ENCODE measurements around the gene AGAP5. TPM values are rescaled to one million over a fixed set of nuclear protein-coding genes. Genes with fewer than 3 reads are reported as not detected.
"Not testable (repeated sequence)": the region's sequence is repeated elsewhere in the genome, so short reads cannot be mapped to it uniquely, and the experiment has no call there.

The AGAP5 gene
- total RNA-seq, result 3.7 TPM
- polyA plus RNA-seq, result 9.0 TPM
- long read RNA-seq, donor 1, result 0 reads
- long read RNA-seq, donor 2, result 0 reads
- long read RNA-seq, donor 3, partial matches to known transcripts, result 0 of 1 reads
- long read RNA-seq, donor 3, other reads (novel, unspliced or antisense), result 0 of 1 reads
- long read RNA-seq, donor 4, result 0 reads
- long read RNA-seq, donor 5, partial matches to known transcripts, result 0 of 1 reads
- long read RNA-seq, donor 5, other reads (novel, unspliced or antisense), result 0 of 1 reads
- long read RNA-seq, donor 6, partial matches to known transcripts, result 0 of 3 reads
- long read RNA-seq, donor 6, other reads (novel, unspliced or antisense), result 0 of 3 reads
- long read RNA-seq, donor 7, result 0 reads
- long read RNA-seq, donor 8, result 0 reads
- long read RNA-seq, donor 9, partial matches to known transcripts, result 0 of 2 reads
- long read RNA-seq, donor 9, other reads (novel, unspliced or antisense), result 0 of 2 reads
- long read RNA-seq, donor 10, result 0 reads

DNA sequence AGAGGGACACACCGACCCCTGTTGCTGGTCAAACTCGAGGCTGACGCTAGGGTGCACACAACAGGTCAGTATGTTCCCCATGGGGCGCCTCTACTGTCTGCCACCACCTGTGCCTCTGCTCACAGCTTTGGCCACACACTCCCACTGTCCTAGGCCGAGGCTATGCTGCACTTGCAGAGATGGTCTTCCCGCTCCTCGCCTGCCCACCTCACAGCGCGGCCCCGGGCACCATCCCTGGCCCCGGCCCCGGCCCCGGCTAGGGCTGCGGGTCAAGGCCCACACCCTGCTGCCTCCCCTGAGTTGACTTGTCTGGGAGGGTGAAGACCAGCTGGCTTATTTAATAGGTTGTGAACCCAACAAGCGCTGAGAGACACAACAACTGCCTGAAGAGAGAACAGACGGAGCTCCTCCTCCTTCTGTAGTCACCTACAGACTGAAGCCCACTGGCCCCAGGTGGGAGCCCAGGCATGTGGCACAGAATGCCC lies at the start of gene AGAP5:
Gene AGAP5, minus strand, starts transcription at position 435 of the 485 bp plus-strand sequence. Its CDS starts 354 bp downstream, at position 81.
- not testable (repeated sequence) for DNase-seq (ENCODE audit: low read depth in 6 of 9, low spot score in 9 of 9); H3K27ac ChIP-seq (ENCODE audit: low read depth in 1 of 2, low read length in 1 of 2); H3K36me3 ChIP-seq (ENCODE audit: control insufficient read depth in 2 of 2, insufficient read depth in 2 of 2, low read length in 1 of 2); H3K4me3 ChIP-seq (ENCODE audit: low read length in 2 of 2); H3K27me3 ChIP-seq (ENCODE audit: control insufficient read depth in 2 of 2, insufficient read depth in 1 of 2, low read length in 1 of 2); H3K9me3 ChIP-seq (ENCODE audit: control insufficient read depth in 2 of 2, insufficient read depth in 1 of 2, low read length in 1 of 2); H3K4me1 ChIP-seq (ENCODE audit: control insufficient read depth in 2 of 2, insufficient read depth in 2 of 2, low read length in 2 of 2)
- 98% methylated on average over 16 of the region's 16 CpGs for WGBS

DNA sequence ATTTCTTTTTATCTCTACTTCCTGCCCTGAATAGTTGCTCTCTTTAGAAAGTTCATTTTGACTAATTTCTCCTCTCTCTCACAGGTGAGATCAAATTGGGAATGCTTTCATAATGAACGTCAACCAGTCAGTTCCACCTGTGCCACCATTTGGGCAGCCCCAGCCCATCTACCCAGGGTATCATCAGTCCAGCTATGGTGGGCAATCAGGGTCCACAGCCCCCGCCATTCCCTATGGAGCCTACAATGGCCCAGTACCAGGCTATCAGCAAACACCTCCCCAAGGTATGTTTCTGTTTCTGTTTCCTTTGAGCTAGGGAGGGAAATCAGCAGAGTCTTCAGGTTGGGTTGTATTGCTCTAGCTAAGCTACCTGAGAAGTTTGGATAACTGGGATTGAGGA lies 48.8 kb upstream of the AGAP5 start:
- WGBS, result over 99% methylated on average over 2 of the region's 2 CpGs
- Histone ChIP-seq H3K27ac (ENCODE audit: low read depth in 1 of 2, low read length in 1 of 2) (no peak overlapping the region), H3K4me1 (ENCODE audit: control insufficient read depth in 2 of 2, insufficient read depth in 2 of 2, low read length in 2 of 2) (peaks cover 13 to 18% of the 10 kb centered on the region in 2 donors), H3K9me3 (ENCODE audit: control insufficient read depth in 2 of 2, insufficient read depth in 1 of 2, low read length in 1 of 2) (no peaks in the 10 kb centered on the region), H3K36me3 (ENCODE audit: control insufficient read depth in 2 of 2, insufficient read depth in 2 of 2, low read length in 1 of 2) (peaks cover 35 to 45% of the 10 kb centered on the region in 2 donors), H3K4me3 (ENCODE audit: low read length in 2 of 2) (no peak overlapping the region), H3K27me3 (ENCODE audit: control insufficient read depth in 2 of 2, insufficient read depth in 1 of 2, low read length in 1 of 2) (no peaks in the 10 kb centered on the region)
- DNase-seq (ENCODE audit: low read depth in 6 of 9, low spot score in 9 of 9), result no peak

DNA sequence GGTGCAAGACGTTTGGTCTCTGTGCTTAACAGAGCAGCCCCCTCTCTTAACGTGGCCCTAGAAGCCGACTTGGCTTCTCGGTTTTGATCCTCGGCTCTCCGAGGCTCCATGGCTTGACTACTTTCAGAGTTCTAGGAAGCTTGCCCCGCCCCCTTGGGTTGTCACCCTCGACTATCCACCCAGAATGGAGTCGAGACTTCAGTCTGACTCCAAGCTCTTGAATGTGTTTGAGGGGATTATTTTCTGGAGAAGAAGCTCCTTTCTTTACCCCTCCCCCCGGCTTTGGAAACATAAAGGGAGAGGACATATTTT lies 46.7 kb upstream of the AGAP5 start:
- Histone ChIP-seq H3K4me1 (ENCODE audit: control insufficient read depth in 2 of 2, insufficient read depth in 2 of 2, low read length in 2 of 2) (peaks cover 13 to 18% of the 10 kb centered on the region in 2 donors), H3K27me3 (ENCODE audit: control insufficient read depth in 2 of 2, insufficient read depth in 1 of 2, low read length in 1 of 2) (no peaks in the 10 kb centered on the region), H3K36me3 (ENCODE audit: control insufficient read depth in 2 of 2, insufficient read depth in 2 of 2, low read length in 1 of 2) (peaks cover 27 to 32% of the 10 kb centered on the region in 2 donors), H3K27ac (ENCODE audit: low read depth in 1 of 2, low read length in 1 of 2) (peak overlapping the region; percentile 88 to 91), H3K4me3 (ENCODE audit: low read length in 2 of 2) (peak overlapping the region; percentile 86 to 96), H3K9me3 (ENCODE audit: control insufficient read depth in 2 of 2, insufficient read depth in 1 of 2, low read length in 1 of 2) (no peaks in the 10 kb centered on the region)
- DNase-seq (ENCODE audit: low read depth in 6 of 9, low spot score in 9 of 9), result peak in 1 of 9 donors; percentile 33
- WGBS, result under 1% methylated on average over 10 of the region's 10 CpGs

DNA sequence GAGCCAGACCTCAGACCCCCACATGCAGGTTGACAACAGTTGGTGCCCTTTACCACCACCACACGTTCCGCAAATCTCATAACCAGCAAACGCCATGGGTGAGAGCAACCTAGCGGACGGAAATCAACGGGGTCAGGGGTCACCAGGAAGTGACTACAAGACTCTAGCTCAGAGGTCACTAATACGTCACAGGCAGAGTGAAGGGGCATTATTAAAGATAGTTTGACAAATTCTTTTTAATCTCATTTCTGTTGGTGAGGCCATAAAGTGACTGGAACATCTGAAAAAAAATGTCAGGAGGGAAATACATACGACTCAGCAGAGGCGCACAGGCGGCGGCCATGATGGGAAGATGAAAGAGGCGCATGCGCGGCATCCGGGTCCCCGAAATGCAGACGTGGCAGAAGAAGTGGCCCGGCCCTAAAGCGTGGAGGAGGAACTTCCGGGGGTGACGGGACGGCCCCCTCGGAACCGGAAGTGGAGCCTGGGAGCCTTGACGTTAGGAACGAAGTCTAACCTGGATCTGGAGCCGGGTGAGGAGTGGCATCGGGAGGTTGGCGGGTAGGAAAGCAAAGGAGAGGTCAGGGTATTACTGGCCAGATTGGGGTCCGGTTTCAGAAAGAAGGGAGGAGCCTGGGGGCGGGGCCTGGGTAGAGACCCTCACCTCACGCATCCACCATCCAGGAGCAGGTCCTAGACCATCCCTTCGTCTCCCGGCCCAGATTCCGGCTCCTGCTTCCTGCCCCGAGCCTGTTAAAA lies 46.2 kb upstream of the AGAP5 start, which contains the start of gene SEC24C:
Gene SEC24C, plus strand, starts transcription at position 468 of the 759 bp plus-strand sequence. CDS start 2,461 bp downstream, outside the sequence.
- Histone ChIP-seq H3K4me1 (ENCODE audit: control insufficient read depth in 2 of 2, insufficient read depth in 2 of 2, low read length in 2 of 2) (peaks cover 13 to 18% of the 10 kb centered on the region in 2 donors), H3K9me3 (ENCODE audit: control insufficient read depth in 2 of 2, insufficient read depth in 1 of 2, low read length in 1 of 2) (no peaks in the 10 kb centered on the region), H3K4me3 (ENCODE audit: low read length in 2 of 2) (peak within 1 kb of the TSS; percentile 86 to 96), H3K27me3 (ENCODE audit: control insufficient read depth in 2 of 2, insufficient read depth in 1 of 2, low read length in 1 of 2) (no peaks in the 10 kb centered on the region), H3K27ac (ENCODE audit: low read depth in 1 of 2, low read length in 1 of 2) (peak within 1 kb of the TSS; percentile 88 to 91), H3K36me3 (ENCODE audit: control insufficient read depth in 2 of 2, insufficient read depth in 2 of 2, low read length in 1 of 2) (peaks cover 23 to 30% of the 10 kb centered on the region in 2 donors)
- WGBS, result 0% methylated on average over 36 of the region's 36 CpGs
- peak; percentile 91 to 99 (median 93) for DNase-seq (ENCODE audit: low read depth in 6 of 9, low spot score in 9 of 9)

DNA sequence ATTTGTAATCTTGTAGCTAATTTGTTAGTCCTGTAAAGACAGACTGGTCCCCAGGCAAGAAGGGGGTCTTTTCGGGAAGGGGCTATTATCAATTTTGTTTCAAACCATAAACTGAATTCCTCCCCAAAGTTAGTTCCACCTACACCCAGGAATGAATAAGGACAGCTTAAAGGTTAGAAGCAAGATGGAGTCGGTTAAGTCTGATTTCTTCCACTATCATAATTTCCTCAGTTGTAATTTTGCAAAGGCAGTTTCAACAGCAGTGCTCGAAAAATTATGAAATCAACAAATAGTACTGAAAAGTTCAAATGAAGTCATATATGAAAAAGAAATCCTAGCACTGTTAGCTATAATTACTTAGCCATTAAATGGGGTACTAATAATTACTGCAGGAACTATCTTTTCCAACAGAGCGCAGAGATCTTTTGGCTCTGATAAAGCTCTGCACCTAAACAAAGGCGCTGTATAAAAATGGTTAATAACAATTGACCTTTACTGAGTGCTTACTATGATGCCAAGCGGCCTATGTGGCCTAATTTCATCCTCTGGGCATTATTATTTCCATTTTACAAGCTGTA lies 45.5 kb upstream of the AGAP5 start:
- peak overlapping the region; percentile 86 to 96 for H3K4me3 ChIP-seq (ENCODE audit: low read length in 2 of 2)
- H3K27me3 ChIP-seq (ENCODE audit: control insufficient read depth in 2 of 2, insufficient read depth in 1 of 2, low read length in 1 of 2), result no peaks in the 10 kb centered on the region
- WGBS, result 56% methylated on average over 6 of the region's 6 CpGs
- no peak for DNase-seq (ENCODE audit: low read depth in 6 of 9, low spot score in 9 of 9)
- peak overlapping the region; percentile 88 to 91 for H3K27ac ChIP-seq (ENCODE audit: low read depth in 1 of 2, low read length in 1 of 2)
- peaks cover 13 to 18% of the 10 kb centered on the region in 2 donors for H3K4me1 ChIP-seq (ENCODE audit: control insufficient read depth in 2 of 2, insufficient read depth in 2 of 2, low read length in 2 of 2)
- H3K36me3 ChIP-seq (ENCODE audit: control insufficient read depth in 2 of 2, insufficient read depth in 2 of 2, low read length in 1 of 2), result peaks cover 16 to 26% of the 10 kb centered on the region in 2 donors
- H3K9me3 ChIP-seq (ENCODE audit: control insufficient read depth in 2 of 2, insufficient read depth in 1 of 2, low read length in 1 of 2), result no peaks in the 10 kb centered on the region

DNA sequence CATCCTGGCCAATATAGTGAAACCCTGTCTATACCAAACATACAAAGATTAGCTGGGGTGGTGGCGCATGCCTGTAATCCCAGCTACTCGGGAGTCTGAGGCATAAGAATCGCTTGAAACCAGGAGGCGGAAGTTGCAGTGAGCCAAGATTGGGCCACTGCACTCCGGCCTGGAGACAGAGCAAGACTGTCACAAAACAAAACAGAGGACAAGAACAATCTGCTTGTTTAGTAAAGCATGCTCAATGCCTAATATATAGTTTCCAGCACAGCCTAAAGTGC lies 44.5 kb upstream of the AGAP5 start:
- Histone ChIP-seq H3K27ac (ENCODE audit: low read depth in 1 of 2, low read length in 1 of 2) (no peak overlapping the region), H3K9me3 (ENCODE audit: control insufficient read depth in 2 of 2, insufficient read depth in 1 of 2, low read length in 1 of 2) (no peaks in the 10 kb centered on the region), H3K36me3 (ENCODE audit: control insufficient read depth in 2 of 2, insufficient read depth in 2 of 2, low read length in 1 of 2) (peaks cover 9 to 22% of the 10 kb centered on the region in 2 donors), H3K4me3 (ENCODE audit: low read length in 2 of 2) (no peak overlapping the region), H3K4me1 (ENCODE audit: control insufficient read depth in 2 of 2, insufficient read depth in 2 of 2, low read length in 2 of 2) (peaks cover 13 to 18% of the 10 kb centered on the region in 2 donors), H3K27me3 (ENCODE audit: control insufficient read depth in 2 of 2, insufficient read depth in 1 of 2, low read length in 1 of 2) (no peaks in the 10 kb centered on the region)
- DNase-seq (ENCODE audit: low read depth in 6 of 9, low spot score in 9 of 9), result no peak
- 99% methylated on average over 5 of the region's 5 CpGs for WGBS

DNA sequence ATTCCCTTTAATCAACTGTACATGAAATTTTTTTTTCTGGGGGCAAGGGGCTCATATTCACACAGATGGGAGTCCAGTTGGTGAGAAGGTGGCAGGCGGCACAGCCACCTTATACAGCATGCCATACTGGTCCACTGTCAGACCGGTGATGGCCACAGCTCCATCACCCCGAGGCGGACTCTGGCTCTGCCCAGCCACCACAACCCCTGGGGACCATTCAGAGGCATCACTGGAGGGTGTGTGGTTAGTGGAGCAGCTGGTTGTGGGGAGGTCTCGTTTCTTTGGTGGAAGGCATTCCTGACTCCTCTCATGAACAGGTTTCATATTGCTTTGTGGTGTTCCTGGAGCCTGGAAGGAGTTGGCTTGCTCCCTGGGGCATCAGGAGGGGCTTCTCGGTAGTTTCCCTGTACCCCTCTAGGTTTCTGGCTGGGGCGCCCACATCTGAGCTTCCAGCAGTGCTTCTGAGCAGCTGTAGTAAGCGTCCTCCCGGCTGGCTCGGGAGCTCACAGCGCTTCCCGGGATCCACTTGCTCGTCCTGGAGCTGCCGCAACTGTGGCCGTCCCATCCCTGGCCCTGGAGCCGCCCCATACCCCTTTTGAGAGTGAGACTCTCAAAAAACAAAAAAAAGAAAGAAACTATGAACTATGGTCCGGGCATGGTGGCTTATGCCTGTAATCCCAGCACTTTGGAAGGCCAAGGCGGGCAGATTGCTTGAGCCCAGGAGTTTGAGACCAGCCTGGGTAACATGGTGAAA lies 42.8 kb upstream of the AGAP5 start:
- Histone ChIP-seq H3K4me1 (ENCODE audit: control insufficient read depth in 2 of 2, insufficient read depth in 2 of 2, low read length in 2 of 2) (peaks cover 13 to 18% of the 10 kb centered on the region in 2 donors), H3K36me3 (ENCODE audit: control insufficient read depth in 2 of 2, insufficient read depth in 2 of 2, low read length in 1 of 2) (peaks cover under 1 to 14% of the 10 kb centered on the region in 2 donors)
- not testable (repeated sequence) for H3K27me3 ChIP-seq (ENCODE audit: control insufficient read depth in 2 of 2, insufficient read depth in 1 of 2, low read length in 1 of 2); H3K9me3 ChIP-seq (ENCODE audit: control insufficient read depth in 2 of 2, insufficient read depth in 1 of 2, low read length in 1 of 2); H3K27ac ChIP-seq (ENCODE audit: low read depth in 1 of 2, low read length in 1 of 2); DNase-seq (ENCODE audit: low read depth in 6 of 9, low spot score in 9 of 9); H3K4me3 ChIP-seq (ENCODE audit: low read length in 2 of 2)
- WGBS, result 98% methylated on average over 18 of the region's 18 CpGs

DNA sequence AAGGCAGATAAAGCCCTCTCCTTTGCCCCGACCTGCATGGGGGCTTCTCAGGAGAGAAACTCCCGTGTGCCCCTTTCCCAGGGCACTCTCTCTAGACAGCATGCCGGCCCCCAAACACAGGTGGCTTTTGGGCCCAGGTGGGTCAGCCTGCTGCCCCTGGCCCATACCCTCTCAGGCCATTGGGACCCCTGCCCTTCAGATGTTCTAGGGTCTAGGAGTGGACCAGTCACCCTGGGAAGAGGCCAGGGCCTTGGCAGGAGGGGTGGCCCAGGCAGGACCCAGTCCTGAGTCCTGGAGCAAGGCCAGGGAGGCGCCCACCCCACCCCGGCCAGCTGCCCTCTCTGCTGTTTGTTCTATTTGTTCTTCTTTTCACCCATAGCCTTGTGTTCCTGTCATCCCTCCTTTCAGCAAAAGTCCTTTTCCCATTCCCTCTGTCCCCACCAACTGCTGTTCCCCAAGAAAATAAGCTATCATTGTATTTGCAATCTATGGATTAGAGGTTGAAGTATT lies 36.9 kb upstream of the AGAP5 start:
- H3K4me3 ChIP-seq (ENCODE audit: low read length in 2 of 2), result no peak overlapping the region
- peaks cover 0 to 5% of the 10 kb centered on the region in 2 donors for H3K4me1 ChIP-seq (ENCODE audit: control insufficient read depth in 2 of 2, insufficient read depth in 2 of 2, low read length in 2 of 2)
- H3K36me3 ChIP-seq (ENCODE audit: control insufficient read depth in 2 of 2, insufficient read depth in 2 of 2, low read length in 1 of 2), result peaks cover 11 to 24% of the 10 kb centered on the region in 2 donors
- no peak overlapping the region for H3K27ac ChIP-seq (ENCODE audit: low read depth in 1 of 2, low read length in 1 of 2)
- WGBS, result 93% methylated on average over 5 of the region's 5 CpGs
- no peak for DNase-seq (ENCODE audit: low read depth in 6 of 9, low spot score in 9 of 9)
- no peaks in the 10 kb centered on the region for H3K27me3 ChIP-seq (ENCODE audit: control insufficient read depth in 2 of 2, insufficient read depth in 1 of 2, low read length in 1 of 2)
- H3K9me3 ChIP-seq (ENCODE audit: control insufficient read depth in 2 of 2, insufficient read depth in 1 of 2, low read length in 1 of 2), result no peaks in the 10 kb centered on the region
